Inflammatory macrophage treated with lipopolysaccharide for 1 hour (primary cell): ENCODE results near the gene SPCS3.

Source experiments
- DNase-seq, 2 donors: peaks; one replicate each; pipeline ENCODE4 v3.0.0-alpha.2; 2020 to 2022

The SPCS3 gene

DNA sequence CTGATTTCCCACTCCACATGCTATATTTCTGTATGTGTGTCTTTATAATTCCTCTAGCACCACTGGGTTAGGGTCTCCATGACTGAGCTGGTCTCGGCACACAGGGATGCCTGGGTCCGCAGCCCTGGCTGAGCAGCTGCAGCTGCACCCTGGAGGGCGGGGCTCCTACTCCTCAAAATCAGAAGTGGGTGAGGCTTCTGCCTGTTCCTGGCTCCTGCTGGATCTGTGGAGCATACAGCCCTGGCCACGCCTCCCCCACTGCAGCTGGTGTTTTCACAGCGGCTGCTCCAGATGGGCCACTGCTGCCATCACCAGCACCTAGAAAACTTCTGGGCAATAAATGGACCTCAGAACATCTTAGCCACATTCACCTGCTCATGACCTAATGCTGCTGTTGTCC is 30.9 kb downstream of the SPCS3 start:
- no peak for DNase-seq

GRCh38 chr4:176354884-176355283 is 35.1 kb downstream of the SPCS3 start:
- no peak for DNase-seq

DNA sequence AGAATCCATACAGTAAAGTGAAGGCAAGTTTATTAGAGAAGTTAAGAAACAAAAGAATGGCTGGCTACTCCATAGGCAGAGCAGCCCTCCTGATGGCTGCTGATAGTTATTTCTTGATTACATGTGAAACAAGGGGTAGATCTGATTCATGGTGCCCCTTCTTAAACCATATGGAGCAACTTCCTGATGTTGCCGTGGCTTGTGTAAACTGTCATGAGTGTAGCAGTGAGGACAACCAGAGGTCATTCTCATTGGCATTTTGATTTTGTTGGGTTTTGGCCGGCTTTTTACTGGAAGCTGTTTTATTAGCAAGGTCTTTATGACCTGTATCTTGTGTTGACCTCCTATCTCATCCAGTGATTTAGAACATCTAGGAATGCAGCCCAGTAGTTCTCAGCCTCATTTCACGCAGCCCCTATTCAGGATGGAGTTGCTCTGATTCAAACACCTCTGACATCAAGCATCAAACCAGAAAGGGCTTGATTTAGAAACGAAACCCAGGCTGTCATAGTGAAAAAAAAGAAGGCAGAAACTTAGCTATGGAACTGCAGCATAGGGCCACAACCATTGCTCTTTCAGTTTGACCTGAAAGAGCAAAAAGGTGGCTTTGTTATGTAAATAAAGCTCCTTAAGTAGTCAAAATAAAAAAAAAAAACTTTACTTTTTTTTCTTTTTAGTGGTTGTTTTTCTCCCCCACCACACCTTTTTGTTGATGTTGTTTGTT is 37.8 kb downstream of the SPCS3 start:
- no peak for DNase-seq

- DNase-seq = no peak
Observed at GRCh38 chr4:176358083-176358469, 38.3 kb downstream of the SPCS3 start.

DNA sequence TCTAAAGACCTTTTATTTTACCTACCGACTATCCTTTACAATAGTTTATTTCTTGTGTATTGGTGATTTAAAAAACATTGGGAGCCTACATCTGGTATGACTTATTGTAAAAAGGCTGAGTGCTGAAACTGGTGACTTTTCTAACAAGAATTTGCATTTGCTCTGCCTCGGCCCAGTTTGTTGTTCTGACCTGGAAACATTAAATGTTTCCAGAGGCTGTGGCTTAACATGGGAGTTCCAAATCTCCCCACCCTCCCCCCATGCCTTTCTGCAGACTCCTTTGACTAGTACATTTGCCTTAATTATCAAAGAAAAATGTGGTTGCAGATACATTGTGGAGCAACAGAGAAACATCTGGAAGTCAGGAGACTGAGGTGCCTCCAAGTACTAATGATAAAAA is 39.8 kb downstream of the SPCS3 start:
- DNase-seq = no peak

- no peak for DNase-seq
Observed at GRCh38 chr4:176360446-176360845, 40.7 kb downstream of the SPCS3 start.

DNA sequence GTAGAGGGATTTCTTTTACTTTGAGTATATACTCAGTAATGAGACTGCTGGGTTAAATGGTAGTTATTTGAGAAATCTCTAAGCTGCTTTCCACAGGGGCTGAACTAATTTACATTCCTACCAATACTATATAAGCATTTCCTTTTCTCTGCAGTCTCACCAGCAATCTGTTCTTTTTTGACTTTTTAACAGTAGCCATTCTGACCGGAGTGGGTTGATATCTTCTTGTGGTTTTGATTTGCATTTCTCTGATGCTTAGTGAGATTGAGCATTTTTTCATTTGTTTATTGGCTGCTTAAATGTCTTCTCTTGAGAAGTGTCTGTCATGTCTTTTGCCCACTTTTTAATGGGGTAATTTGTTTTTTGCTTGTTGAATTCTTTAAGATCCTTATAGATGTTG is 43.3 kb downstream of the SPCS3 start:
- DNase-seq = no peak

- no peak for DNase-seq
Observed at GRCh38 chr4:176367771-176368465, 48.2 kb downstream of the SPCS3 start.

DNA sequence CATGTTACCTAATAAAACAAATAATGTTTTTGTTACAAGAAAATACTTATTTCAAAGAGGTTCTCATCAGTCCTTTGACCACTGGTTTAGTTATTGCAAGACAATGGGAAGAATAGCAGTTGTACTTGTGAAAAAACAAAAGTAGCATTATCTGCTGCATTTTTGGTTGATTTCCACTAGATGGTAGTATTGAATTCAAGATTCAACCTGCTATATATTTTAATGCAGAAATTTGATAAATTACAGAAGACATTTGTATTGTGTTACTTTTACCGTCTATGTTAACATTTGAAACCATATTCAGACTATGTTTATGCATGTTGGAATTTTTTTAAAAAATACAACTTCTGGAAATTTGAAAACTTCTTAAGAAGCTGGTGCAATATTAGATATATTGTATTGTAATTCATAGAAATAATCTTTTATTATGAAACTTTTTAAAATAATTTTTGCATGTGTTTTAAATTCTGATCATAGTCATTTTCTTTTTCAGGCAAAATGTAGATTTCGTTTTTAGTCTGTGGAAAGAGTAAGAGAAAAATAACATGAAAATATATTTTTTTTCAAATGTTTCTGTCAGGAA is 56.4 kb downstream of the SPCS3 start:
- DNase-seq = peak; percentile 7 to 26

GRCh38 chr4:176377780-176378179 is 58.0 kb downstream of the SPCS3 start:
- DNase-seq = no peak

DNA sequence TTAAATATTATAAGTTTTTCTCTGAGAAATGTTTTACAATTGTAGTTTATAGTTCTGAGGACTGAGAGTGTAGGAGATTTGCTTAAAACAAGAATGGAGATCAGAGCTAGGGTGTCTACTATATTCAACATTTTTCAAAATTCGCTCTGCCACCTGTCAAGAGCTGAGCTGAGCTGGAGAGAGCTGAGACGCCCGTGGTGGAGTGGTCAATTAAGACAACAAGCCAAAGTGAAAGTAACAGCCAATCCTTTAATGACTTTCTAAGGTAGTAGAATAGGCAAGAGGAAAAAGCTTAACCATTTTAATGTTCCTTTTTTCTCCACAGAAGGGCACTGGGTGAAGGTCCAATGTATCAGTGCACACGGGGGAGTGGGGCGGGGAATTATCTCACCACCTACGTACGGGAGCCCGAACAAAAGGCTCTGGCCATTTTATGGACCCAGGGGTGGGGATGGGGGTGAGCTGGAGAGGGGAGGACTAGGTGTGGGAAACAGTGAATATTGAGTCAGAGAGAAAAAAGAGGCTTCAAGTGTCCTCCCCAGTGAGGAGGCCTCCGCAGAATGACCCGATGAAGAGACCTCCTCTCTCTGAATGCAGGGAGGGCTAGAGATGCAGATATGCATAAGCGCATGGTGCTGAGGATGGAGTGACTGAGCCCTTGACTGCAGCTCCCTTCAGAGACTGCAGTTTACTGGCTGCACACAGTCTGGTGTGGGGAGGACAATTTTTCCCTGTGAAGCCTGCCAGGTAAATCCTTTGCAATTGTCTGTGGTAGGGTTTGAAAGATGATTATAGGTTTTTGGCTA is 60.8 kb downstream of the SPCS3 start:
- no peak for DNase-seq
